ENCODE measurements around the gene HOXD8. TPM values are rescaled to one million over a fixed set of nuclear protein-coding genes. Genes with fewer than 3 reads are reported as not detected.

Gene HOXD8
- total and polyA plus RNA-seq, 10 of the 15 experiments (the other 5 are each of a cell fraction or from before 2014, with no cell fraction given) = not detected

GRCh38 chr2:176133389-176133788 lies 3.9 kb downstream of the HOXD8 start:
- H3K4me1 ChIP-seq (ENCODE audit: control insufficient read depth, insufficient read depth, low read length) = no peaks in the 10 kb centered on the region
- H4K20me1 ChIP-seq (ENCODE audit: control insufficient read depth, insufficient read depth) = no peaks in the 10 kb centered on the region
- BruUV-seq (replicated peaks) = no TSS peak
- no peaks in the 10 kb centered on the region for H3K36me3 ChIP-seq (ENCODE audit: control insufficient read depth in 2 of 2, insufficient read depth in 2 of 2, low read length in 1 of 2)
- FAIRE-seq = no peak
- TF ChIP-seq ZNF384 (IDR thresholded peaks at IDR 0.05; ENCODE audit: borderline replicate concordance, low read depth, low read length) (no peak), SUPT20H (IDR thresholded peaks at IDR 0.05; ENCODE audit: borderline replicate concordance, control insufficient read depth, low read depth, low read length) (no peak), SREBF2 (IDR thresholded peaks at IDR 0.05; ENCODE audit: low read length) (no peak), NR2C1 (IDR thresholded peaks at IDR 0.05) (no peak)
- TF ChIP-seq, protein P1, sequence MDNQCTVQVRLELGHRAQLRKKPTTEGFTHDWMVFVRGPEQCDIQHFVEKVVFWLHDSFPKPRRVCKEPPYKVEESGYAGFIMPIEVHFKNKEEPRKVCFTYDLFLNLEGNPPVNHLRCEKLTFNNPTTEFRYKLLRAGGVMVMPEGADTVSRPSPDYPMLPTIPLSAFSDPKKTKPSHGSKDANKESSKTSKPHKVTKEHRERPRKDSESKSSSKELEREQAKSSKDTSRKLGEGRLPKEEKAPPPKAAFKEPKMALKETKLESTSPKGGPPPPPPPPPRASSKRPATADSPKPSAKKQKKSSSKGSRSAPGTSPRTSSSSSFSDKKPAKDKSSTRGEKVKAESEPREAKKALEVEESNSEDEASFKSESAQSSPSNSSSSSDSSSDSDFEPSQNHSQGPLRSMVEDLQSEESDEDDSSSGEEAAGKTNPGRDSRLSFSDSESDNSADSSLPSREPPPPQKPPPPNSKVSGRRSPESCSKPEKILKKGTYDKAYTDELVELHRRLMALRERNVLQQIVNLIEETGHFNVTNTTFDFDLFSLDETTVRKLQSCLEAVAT (IDR thresholded peaks at IDR 0.05) = no peak
- no peaks in the 10 kb centered on the region; the same call in 1 of the 3 replicates for H3K9me3 ChIP-seq (replicated peaks; ENCODE audit: control insufficient read depth, insufficient read depth, low read length)
- intact Hi-C loops (cut with micrococcal nuclease; ENCODE audit: unreplicated experiment) = no loop called here
- peaks cover 9 to 28% of the 10 kb centered on the region in 2 experiments for H3K27me3 ChIP-seq (replicated peaks in 1 of 2; ENCODE audit: control insufficient read depth in 2 of 2, insufficient read depth in 2 of 2, low read length in 1 of 2)
- CTCF ChIA-PET = interaction anchor here (1.0 to 3.4 kb wide), 5 partner anchors 322 to 1015 kb away, joined by 3 to 36 read pairs (median 11); no protein-coding TSS in a partner anchor
- no peak for ATAC-seq
- no peak overlapping the region for H3K4me3 ChIP-seq
- SMC1A ChIA-PET (ENCODE audit: uncharacterized antibody, unreplicated experiment) = interaction anchor here (0.9 to 3.2 kb wide), 4 partner anchors 322 to 1015 kb away, joined by 3 to 13 read pairs (median 4); no protein-coding TSS in a partner anchor
- H3K79me2 ChIP-seq (ENCODE audit: control insufficient read depth, insufficient read depth, low read length) = no peaks in the 10 kb centered on the region
- no peak overlapping the region for H3K27ac ChIP-seq (ENCODE audit: control insufficient read depth, insufficient read depth)
- POLR2A ChIA-PET = no interaction called here
- no peak overlapping the region for H3K4me2 ChIP-seq (ENCODE audit: control insufficient read depth, insufficient read depth)
- no peak for DNase-seq (ENCODE audit: low read depth, low spot score)
- RAD21 ChIA-PET (ENCODE audit: unreplicated experiment) = no interaction called here
- no peak overlapping the region for H3K9ac ChIP-seq (ENCODE audit: control insufficient read depth, insufficient read depth, low read length)
- no peak overlapping the region for H2AFZ ChIP-seq (ENCODE audit: control insufficient read depth, low read depth, low read length)
- in situ Hi-C loops (cut with MboI) = loop anchor here (25.0 kb wide), 1 partner anchor 1204 kb away; no protein-coding TSS in a partner anchor

GRCh38 chr2:176134035-176134434 lies 4.5 kb downstream of the HOXD8 start:
- CTCF ChIA-PET = interaction anchor here (0.8 kb wide), 1 partner anchor 518 kb away, joined by 4 read pairs; no protein-coding TSS in a partner anchor
- no peak overlapping the region for H3K4me2 ChIP-seq (ENCODE audit: control insufficient read depth, insufficient read depth)
- BruUV-seq (replicated peaks) = no TSS peak
- no peak overlapping the region for H3K27ac ChIP-seq (ENCODE audit: control insufficient read depth, insufficient read depth)
- H3K9me3 ChIP-seq (replicated peaks; ENCODE audit: control insufficient read depth, insufficient read depth, low read length) = no peaks in the 10 kb centered on the region; the same call in 2 of the 3 replicates
- no peaks in the 10 kb centered on the region for H4K20me1 ChIP-seq (ENCODE audit: control insufficient read depth, insufficient read depth)
- FAIRE-seq = no peak
- SMC1A ChIA-PET (ENCODE audit: uncharacterized antibody, unreplicated experiment) = interaction anchor here (0.9 to 3.2 kb wide), 2 partner anchors 420 to 1014 kb away, joined by 3 to 13 read pairs; no protein-coding TSS in a partner anchor
- H2AFZ ChIP-seq (ENCODE audit: control insufficient read depth, low read depth, low read length) = no peak overlapping the region
- no peaks in the 10 kb centered on the region for H3K4me1 ChIP-seq (ENCODE audit: control insufficient read depth, insufficient read depth, low read length)
- H3K27me3 ChIP-seq (replicated peaks in 1 of 2; ENCODE audit: control insufficient read depth in 2 of 2, insufficient read depth in 2 of 2, low read length in 1 of 2) = peaks cover 7 to 26% of the 10 kb centered on the region in 2 experiments
- DNase-seq (ENCODE audit: low read depth, low spot score) = no peak
- RAD21 ChIA-PET (ENCODE audit: unreplicated experiment) = interaction anchor here (0.6 to 0.8 kb wide), 2 partner anchors 504 to 520 kb away, joined by 3 to 5 read pairs; no protein-coding TSS in a partner anchor
- no peaks in the 10 kb centered on the region for H3K36me3 ChIP-seq (ENCODE audit: control insufficient read depth in 2 of 2, insufficient read depth in 2 of 2, low read length in 1 of 2)
- 13% methylated on average over 4 of the region's 4 CpGs for WGBS (ENCODE audit: insufficient coverage, insufficient replicate concordance, low lambda C conversion rate, missing lambda C conversion rate)
- H3K9ac ChIP-seq (ENCODE audit: control insufficient read depth, insufficient read depth, low read length) = no peak overlapping the region
- TF ChIP-seq SPI1 (IDR thresholded peaks at IDR 0.05; ENCODE audit: borderline replicate concordance, insufficient read depth, low read depth, low read length) = no peak
- POLR2A ChIA-PET = no interaction called here
- ATAC-seq = no peak
- in situ Hi-C loops (cut with MboI) = loop anchor here (25.0 kb wide), 1 partner anchor 1203 kb away; no protein-coding TSS in a partner anchor
- intact Hi-C loops (cut with micrococcal nuclease; ENCODE audit: unreplicated experiment) = no loop called here
- H3K79me2 ChIP-seq (ENCODE audit: control insufficient read depth, insufficient read depth, low read length) = no peaks in the 10 kb centered on the region
- H3K4me3 ChIP-seq = no peak overlapping the region
